Natural killer cell (primary cell): ENCODE results near the gene WLS. TPM values are rescaled to one million over a fixed set of nuclear protein-coding genes. Genes with fewer than 3 reads are reported as not detected.

Experiments used
- ATAC-seq, 3 donors: fragments of 150-1000 bp in 2 of 3; fragments of 200-7000 bp in 1 of 3; cut with Tn5 transposase; 1 replicate in 1 of 3; 2 replicates in 2 of 3; pipeline ENCODE4 v1.10.0; 2021; ENCODE audit warnings: mild to moderate bottlenecking in 2 of 3, moderate library complexity in 2 of 3
- DNase-seq, 2 donors: peaks; one replicate each; pipeline versions ENCODE4 v3.0.0 to v3.0.0-alpha.2; 2013 to 2021; ENCODE audit warnings: mixed read lengths in 1 of 2
- H3K27ac ChIP-seq: one replicate; pipeline ENCODE4 v1.5.1; 2013; ENCODE audit warnings: mild to moderate bottlenecking, low read length
- H3K27me3 ChIP-seq: one replicate; pipeline ENCODE4 v1.6.1; 2013; ENCODE audit warnings: low read length; ENCODE audit not compliant: control insufficient read depth, insufficient read depth
- H3K36me3 ChIP-seq: one replicate; pipeline ENCODE4 v1.6.1; 2013; ENCODE audit warnings: low read length; ENCODE audit not compliant: control insufficient read depth, insufficient read depth
- H3K4me1 ChIP-seq: one replicate; pipeline ENCODE4 v1.6.1; 2013; ENCODE audit warnings: low read length; ENCODE audit not compliant: control insufficient read depth, insufficient read depth
- H3K4me3 ChIP-seq: one replicate; pipeline ENCODE4 v1.5.1; 2013; ENCODE audit warnings: low read length
- H3K9me3 ChIP-seq: one replicate; pipeline ENCODE4 v1.6.1; 2013; ENCODE audit warnings: low read length; ENCODE audit not compliant: control insufficient read depth, insufficient read depth
- H3K27ac Mint-ChIP-seq, 2 donors: one replicate each; pipeline ENCODE4 v1.8.0; 2022; ENCODE audit warnings: mild to moderate bottlenecking in 2 of 2, mixed read lengths in 2 of 2, moderate library complexity in 1 of 2
- H3K27me3 Mint-ChIP-seq, 2 donors: one replicate each; pipeline ENCODE4 v1.8.0; 2022; ENCODE audit warnings: low read depth in 2 of 2, mixed read lengths in 2 of 2
- H3K36me3 Mint-ChIP-seq: one replicate; pipeline ENCODE4 v1.8.0; 2022; ENCODE audit warnings: mixed read lengths
- H3K4me1 Mint-ChIP-seq, 2 donors: one replicate each; pipeline ENCODE4 v1.8.0; 2022; ENCODE audit warnings: mixed read lengths in 2 of 2
- H3K4me3 Mint-ChIP-seq: one replicate; pipeline ENCODE4 v1.8.0; 2022; ENCODE audit warnings: mild to moderate bottlenecking, moderate library complexity, mixed read lengths
- H3K9me3 Mint-ChIP-seq, 2 donors: one replicate each; pipeline ENCODE4 v1.8.0; 2022; ENCODE audit warnings: mixed read lengths in 2 of 2
- WGBS: methylation state at CpG from one replicate; pipeline ENCODE4 v1.1.7; 2013; ENCODE audit warnings: missing lambda C conversion rate; ENCODE audit not compliant: insufficient coverage; 5-methylcytosine and 5-hydroxymethylcytosine counted together
- intact Hi-C: fragments of 100-400 bp; cut with micrococcal nuclease; formaldehyde crosslinking; loops from one replicate; pipeline ENCODE4 v1.14.2; 2022
- total RNA-seq, 4 donors: library from RNA; stranded (reverse); fragments of 120-200 nt in 1 of 4; gene quantifications; one replicate each; pipeline versions ENCODE4 v1.2.3 to v1.2.4, GENCODE V29; 2013 to 2022
- TF ChIP-seq, protein P1 (sequence below): fragments of 200-600 bp; IDR thresholded peaks from one replicate; pipeline ENCODE4 v1.8.0; 2022; ENCODE audit warnings: antibody characterized with exemption

The WLS gene
- total RNA-seq, 3 donors from 2014 or later (not counting 1 experiment from before 2014, with no cell fraction given), result 0.75 to 1.4 TPM; not detected in 1

DNA sequence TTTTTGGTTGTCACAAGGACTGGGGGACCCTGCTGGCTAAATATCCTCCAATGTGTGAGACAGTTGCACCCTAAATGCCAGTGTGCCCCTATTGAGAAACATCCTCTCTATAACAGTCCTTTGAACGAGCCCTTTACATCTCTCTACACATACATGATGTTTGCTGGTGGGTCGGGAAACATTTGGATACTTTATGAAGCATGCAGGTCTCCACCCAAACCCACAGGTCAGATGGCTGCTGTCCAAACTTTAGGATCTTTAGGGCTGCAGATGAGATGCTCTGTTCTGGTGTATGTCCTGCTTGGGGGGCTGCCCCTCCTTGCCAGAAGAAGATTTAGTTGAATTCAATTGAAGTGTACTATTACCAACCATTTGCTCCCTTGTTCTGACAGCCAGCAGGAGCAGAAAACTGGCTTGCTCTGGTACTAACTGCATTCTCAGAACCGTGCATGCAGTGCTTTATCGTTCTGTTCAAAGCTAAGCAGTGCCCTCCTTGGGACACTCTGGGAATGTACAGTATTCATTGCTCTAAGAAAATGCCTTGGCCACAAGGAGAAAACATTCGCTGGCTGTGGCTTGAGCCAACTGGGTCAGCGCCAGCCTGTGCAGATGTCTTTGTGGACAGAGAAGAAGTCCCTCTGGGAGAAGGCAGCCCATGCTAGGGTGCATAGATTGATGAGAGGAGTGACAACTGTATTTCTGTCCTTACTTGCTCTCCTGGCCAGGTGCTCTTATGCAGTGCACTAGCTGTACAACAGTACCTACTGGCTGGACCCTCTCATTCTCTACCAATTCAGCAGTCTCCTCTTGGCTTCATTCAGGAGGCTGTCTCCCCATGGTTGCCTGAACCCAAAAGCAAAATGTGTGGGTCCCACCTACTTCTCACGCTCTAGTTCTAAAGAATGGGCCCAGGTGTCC is 120.5 kb downstream of the WLS start:
- no peak overlapping the region for H3K4me3 ChIP-seq
- H3K4me1 ChIP-seq, result peaks cover 1% of the 10 kb centered on the region
- peaks cover 0 to under 1% of the 10 kb centered on the region in 2 donors for H3K4me1 Mint-ChIP-seq
- no peaks in the 10 kb centered on the region for H3K9me3 ChIP-seq
- intact Hi-C loops, result no loop called here
- H3K27ac ChIP-seq, result no peak overlapping the region
- DNase-seq (no peak), ATAC-seq (no peak)
- 33% methylated on average over 5 of the region's 7 CpGs for WGBS
- H3K4me3 Mint-ChIP-seq, result no peak overlapping the region
- H3K27me3 ChIP-seq, result no peaks in the 10 kb centered on the region
- no peaks in the 10 kb centered on the region for H3K36me3 ChIP-seq
- no peaks in the 10 kb centered on the region for H3K9me3 Mint-ChIP-seq
- H3K36me3 Mint-ChIP-seq, result no peaks in the 10 kb centered on the region
- no peak overlapping the region for H3K27ac Mint-ChIP-seq
- TF ChIP-seq, protein P1, sequence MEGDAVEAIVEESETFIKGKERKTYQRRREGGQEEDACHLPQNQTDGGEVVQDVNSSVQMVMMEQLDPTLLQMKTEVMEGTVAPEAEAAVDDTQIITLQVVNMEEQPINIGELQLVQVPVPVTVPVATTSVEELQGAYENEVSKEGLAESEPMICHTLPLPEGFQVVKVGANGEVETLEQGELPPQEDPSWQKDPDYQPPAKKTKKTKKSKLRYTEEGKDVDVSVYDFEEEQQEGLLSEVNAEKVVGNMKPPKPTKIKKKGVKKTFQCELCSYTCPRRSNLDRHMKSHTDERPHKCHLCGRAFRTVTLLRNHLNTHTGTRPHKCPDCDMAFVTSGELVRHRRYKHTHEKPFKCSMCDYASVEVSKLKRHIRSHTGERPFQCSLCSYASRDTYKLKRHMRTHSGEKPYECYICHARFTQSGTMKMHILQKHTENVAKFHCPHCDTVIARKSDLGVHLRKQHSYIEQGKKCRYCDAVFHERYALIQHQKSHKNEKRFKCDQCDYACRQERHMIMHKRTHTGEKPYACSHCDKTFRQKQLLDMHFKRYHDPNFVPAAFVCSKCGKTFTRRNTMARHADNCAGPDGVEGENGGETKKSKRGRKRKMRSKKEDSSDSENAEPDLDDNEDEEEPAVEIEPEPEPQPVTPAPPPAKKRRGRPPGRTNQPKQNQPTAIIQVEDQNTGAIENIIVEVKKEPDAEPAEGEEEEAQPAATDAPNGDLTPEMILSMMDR, result no peak
- H3K27me3 Mint-ChIP-seq, result peaks cover 5 to 12% of the 10 kb centered on the region in 2 donors

DNA sequence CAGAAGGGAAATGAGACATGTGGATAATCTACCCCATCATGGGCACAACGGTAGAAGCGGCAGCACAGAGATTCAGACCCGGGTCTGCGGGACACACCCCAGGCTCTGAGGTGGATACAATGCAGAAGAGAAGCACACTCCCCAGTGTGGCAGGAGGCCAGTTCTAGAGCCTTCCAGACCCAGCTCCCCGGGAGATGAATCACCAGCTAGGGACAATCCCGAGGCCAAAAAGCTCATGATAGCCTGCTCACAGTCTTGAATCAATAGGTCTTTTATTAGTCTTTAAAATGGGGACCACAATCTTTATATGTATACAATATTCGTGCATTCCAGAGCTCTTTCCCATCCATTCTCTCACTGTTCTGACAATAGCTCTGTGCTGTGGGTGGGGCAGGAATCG is 124.6 kb downstream of the WLS start:
- H3K36me3 ChIP-seq, result no peaks in the 10 kb centered on the region
- 83% methylated on average over 7 of the region's 8 CpGs for WGBS
- intact Hi-C loops, result no loop called here
- no peak for DNase-seq
- no peak overlapping the region for H3K4me3 ChIP-seq
- TF ChIP-seq, protein P1, result no peak
- H3K4me3 Mint-ChIP-seq, result no peak overlapping the region
- H3K4me1 Mint-ChIP-seq, result no peaks in the 10 kb centered on the region
- H3K27me3 Mint-ChIP-seq, result peaks cover 5 to 40% of the 10 kb centered on the region in 2 donors
- H3K27ac Mint-ChIP-seq, result no peak overlapping the region
- no peaks in the 10 kb centered on the region for H3K9me3 ChIP-seq
- no peak for ATAC-seq
- no peak overlapping the region for H3K27ac ChIP-seq
- H3K36me3 Mint-ChIP-seq, result no peaks in the 10 kb centered on the region
- H3K9me3 Mint-ChIP-seq, result no peaks in the 10 kb centered on the region
- no peaks in the 10 kb centered on the region for H3K27me3 ChIP-seq
- H3K4me1 ChIP-seq, result no peaks in the 10 kb centered on the region

DNA sequence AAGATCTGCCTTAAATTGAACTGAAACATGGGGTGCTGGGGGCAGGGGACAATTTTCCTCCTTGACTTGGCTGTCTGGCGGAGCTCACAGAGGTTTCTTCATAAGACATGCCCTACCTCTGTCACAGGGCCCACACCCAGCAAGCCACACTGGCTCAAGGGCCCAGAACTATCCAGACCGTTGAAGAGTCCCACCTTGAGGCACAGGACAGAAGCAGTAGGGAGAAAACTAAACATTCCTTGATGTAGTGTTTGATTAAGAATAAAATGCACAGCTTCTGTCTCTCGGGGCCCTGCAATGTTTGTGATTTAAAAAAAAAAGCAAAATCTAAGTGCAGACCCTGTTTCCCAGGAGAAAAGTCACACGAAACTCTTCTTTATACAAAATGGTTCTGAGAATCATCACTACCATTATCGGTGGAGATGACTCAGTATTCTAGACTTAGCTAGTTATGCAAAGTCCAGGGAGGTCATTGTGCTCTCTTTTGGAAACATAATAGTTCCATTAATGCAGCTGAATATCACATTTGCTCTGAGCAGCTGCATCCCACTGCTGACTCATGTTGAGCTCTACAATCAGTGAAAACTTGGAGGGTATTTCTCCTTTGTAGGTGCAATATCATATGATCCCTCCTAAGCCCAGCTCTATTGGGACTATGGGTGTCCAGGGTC is 128.3 kb downstream of the WLS start:
- intact Hi-C loops, result no loop called here
- H3K4me1 ChIP-seq, result no peaks in the 10 kb centered on the region
- no peaks in the 10 kb centered on the region for H3K27me3 ChIP-seq
- Mint-ChIP-seq H3K27me3 (peaks cover 0 to 36% of the 10 kb centered on the region in 2 donors), H3K4me1 (no peaks in the 10 kb centered on the region), H3K27ac (no peak overlapping the region), H3K4me3 (no peak overlapping the region), H3K9me3 (no peaks in the 10 kb centered on the region), H3K36me3 (no peaks in the 10 kb centered on the region)
- WGBS, result 80% methylated on average over 5 of the region's 5 CpGs
- ATAC-seq (no peak), DNase-seq (no peak)
- no peak overlapping the region for H3K4me3 ChIP-seq
- no peaks in the 10 kb centered on the region for H3K36me3 ChIP-seq
- H3K9me3 ChIP-seq, result no peaks in the 10 kb centered on the region
- H3K27ac ChIP-seq, result no peak overlapping the region
- TF ChIP-seq, protein P1, result no peak
